Endothelial cell (in vitro differentiated cells): Measurements from ENCODE around the gene TMEM95. TPM values are rescaled to one million over a fixed set of nuclear protein-coding genes. Genes with fewer than 3 reads are reported as not detected.

ENCODE experiments used
- DNase-seq: peaks from one replicate; pipeline ENCODE4 v3.0.0; 2021; ENCODE audit warnings: low spot score
- H3K27ac Mint-ChIP-seq: one replicate; pipeline ENCODE4 v1.8.0; 2021; ENCODE audit warnings: mixed read lengths, inconsistent platforms; ENCODE audit not compliant: unreplicated experiment
- H3K27me3 Mint-ChIP-seq: one replicate; pipeline ENCODE4 v1.8.0; 2021; ENCODE audit warnings: mild to moderate bottlenecking, moderate library complexity, mixed read lengths, inconsistent platforms; ENCODE audit not compliant: unreplicated experiment
- H3K36me3 Mint-ChIP-seq: one replicate; pipeline ENCODE4 v1.8.0; 2021; ENCODE audit warnings: mild to moderate bottlenecking, low read depth, mixed read lengths, inconsistent platforms; ENCODE audit not compliant: unreplicated experiment
- H3K4me1 Mint-ChIP-seq: one replicate; pipeline ENCODE4 v1.8.0; 2021; ENCODE audit warnings: mild to moderate bottlenecking, mixed read lengths, inconsistent platforms; ENCODE audit not compliant: unreplicated experiment
- H3K4me3 Mint-ChIP-seq: one replicate; pipeline ENCODE4 v1.8.0; 2021; ENCODE audit warnings: mild to moderate bottlenecking, mixed read lengths, inconsistent platforms; ENCODE audit not compliant: unreplicated experiment
- H3K9me3 Mint-ChIP-seq: one replicate; pipeline ENCODE4 v1.8.0; 2021; ENCODE audit warnings: mixed read lengths, inconsistent platforms; ENCODE audit not compliant: unreplicated experiment
- CTCF ChIP-seq: fragments of 200-600 bp; sonication (generic); IDR thresholded peaks from one replicate; pipeline ENCODE4 v1.5.0; 2021; ENCODE audit warnings: antibody characterized with exemption; ENCODE audit not compliant: unreplicated experiment
- total RNA-seq: library from RNA; stranded (reverse); fragmentation: NEBNext Ultra II Directional; extraction: Animal tissue kit (Norgen Biotek cat#: 25700); gene quantifications from one replicate; pipeline ENCODE4 v1.2.1, GENCODE V29; 2021; ENCODE audit not compliant: unreplicated experiment

The TMEM95 gene
- total RNA-seq, 1 donor from 2014 or later: not detected

GRCh38 chr17:7318121-7318860 is 36.7 kb upstream of the TMEM95 start:
- DNase-seq: no peak
- Mint-ChIP-seq H3K27ac (peak overlapping the region; percentile 86), H3K4me1 (peaks cover 28% of the 10 kb centered on the region), H3K36me3 (peaks cover 36% of the 10 kb centered on the region), H3K9me3 (no peaks in the 10 kb centered on the region), H3K4me3 (peak overlapping the region; percentile 65), H3K27me3 (peaks cover 17% of the 10 kb centered on the region)
- no peak for TF ChIP-seq CTCF

DNA sequence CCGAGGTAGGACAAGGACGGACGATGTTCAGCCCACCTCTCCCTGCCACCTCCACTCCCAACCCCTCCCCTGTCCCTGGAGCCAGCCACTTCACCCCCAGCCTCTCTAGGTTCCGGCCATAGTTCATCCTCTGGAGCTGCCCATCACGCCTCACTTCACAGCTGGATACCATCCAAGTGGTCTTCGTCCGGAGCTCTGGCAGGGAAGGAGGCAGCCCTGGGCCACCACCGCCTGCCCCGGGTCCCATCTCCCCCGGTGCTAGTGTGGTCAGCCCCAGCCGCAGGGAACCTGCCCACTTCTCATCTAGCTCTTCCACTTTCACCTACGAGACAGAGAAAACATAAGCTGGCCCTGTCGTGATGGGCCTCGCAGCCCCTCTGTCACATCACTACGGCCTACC is 33.5 kb upstream of the TMEM95 start:
- H3K27me3 Mint-ChIP-seq: peaks cover 12% of the 10 kb centered on the region
- peaks cover 25% of the 10 kb centered on the region for H3K36me3 Mint-ChIP-seq
- H3K4me3 Mint-ChIP-seq: peak overlapping the region; percentile 50
- H3K4me1 Mint-ChIP-seq: peaks cover 16% of the 10 kb centered on the region
- no peak for TF ChIP-seq CTCF
- no peak overlapping the region for H3K27ac Mint-ChIP-seq
- no peaks in the 10 kb centered on the region for H3K9me3 Mint-ChIP-seq
- DNase-seq: no peak

DNA sequence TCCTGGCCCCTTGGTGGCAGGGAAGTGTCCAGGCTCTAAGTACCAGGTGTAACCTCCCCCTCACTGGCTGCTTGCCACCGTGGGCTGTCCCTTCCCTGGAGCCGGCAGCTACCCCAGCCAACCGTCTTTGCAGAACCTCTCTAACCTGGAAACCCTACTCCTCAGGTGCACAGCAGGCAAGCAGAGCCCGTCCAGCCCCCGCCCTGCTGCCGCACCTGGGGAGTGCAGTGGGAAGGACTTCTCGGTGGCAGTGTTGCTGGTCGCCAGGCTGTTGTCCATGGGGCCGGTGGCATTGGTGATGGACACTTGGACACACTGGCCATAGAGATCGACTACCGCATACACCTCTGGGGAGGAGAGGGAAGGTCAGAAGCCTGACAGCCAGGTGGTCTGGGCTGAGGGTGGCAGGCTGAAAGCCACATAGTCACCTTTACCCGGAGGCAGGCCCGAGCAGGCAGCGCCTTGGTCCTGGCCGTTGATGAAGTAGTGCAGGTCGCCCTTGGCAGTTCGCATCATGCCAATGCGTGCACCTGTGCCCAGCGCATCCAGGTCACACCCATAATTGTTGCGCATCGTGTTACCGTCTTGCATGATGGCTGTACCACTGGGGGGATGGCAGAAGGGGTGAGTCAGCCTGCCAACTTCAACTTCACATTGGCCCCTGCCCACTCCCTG is 32.3 kb upstream of the TMEM95 start:
- peaks cover 8% of the 10 kb centered on the region for H3K4me1 Mint-ChIP-seq

GRCh38 chr17:7323731-7324437 is 31.1 kb upstream of the TMEM95 start:
- peaks cover 13% of the 10 kb centered on the region for H3K27me3 Mint-ChIP-seq
- H3K4me3 Mint-ChIP-seq: no peak overlapping the region
- peaks cover 11% of the 10 kb centered on the region for H3K4me1 Mint-ChIP-seq
- TF ChIP-seq CTCF: peak; percentile 89
- no peaks in the 10 kb centered on the region for H3K9me3 Mint-ChIP-seq
- H3K36me3 Mint-ChIP-seq: peaks cover 26% of the 10 kb centered on the region
- peak; percentile 82 for DNase-seq
- no peak overlapping the region for H3K27ac Mint-ChIP-seq

More for the DNA sequence above, 32.3 kb upstream of the TMEM95 start:
- Mint-ChIP-seq H3K4me3 (no peak overlapping the region), H3K27ac (no peak overlapping the region), H3K27me3 (peaks cover 11% of the 10 kb centered on the region), H3K9me3 (no peaks in the 10 kb centered on the region), H3K36me3 (peaks cover 20% of the 10 kb centered on the region)
- DNase-seq: no peak
- no peak for TF ChIP-seq CTCF
